Lung (tissue), 12 donors: ENCODE results near the gene CD247. TPM values are rescaled to one million over a fixed set of nuclear protein-coding genes. Genes with fewer than 3 reads are reported as not detected.

Experiments used
- ATAC-seq: fragments of 200-7000 bp; cut with Tn5 transposase; one replicate; pipeline ENCODE4 v1.9.1; 2020; ENCODE audit warnings: moderate number of reproducible peaks; ENCODE audit not compliant: insufficient read depth, low FRiP score
- DNase-seq, 3 donors: peaks; one replicate each; pipeline ENCODE4 v3.0.0-alpha.2; 2013 to 2017
- H3K27ac ChIP-seq, 2 donors: one replicate each; pipeline ENCODE4 v1.5.1; 2013; ENCODE audit warnings: mild to moderate bottlenecking in 2 of 2, moderate library complexity in 2 of 2, control low read depth in 1 of 2, inconsistent platforms in 1 of 2, low read depth in 1 of 2, low read length in 1 of 2
- H3K27me3 ChIP-seq, 3 donors: one replicate each; pipeline ENCODE4 v1.5.1; 2013; ENCODE audit warnings: low read length in 2 of 3; ENCODE audit not compliant: control insufficient read depth in 3 of 3, insufficient read depth in 3 of 3
- H3K36me3 ChIP-seq, 4 donors: one replicate each; pipeline ENCODE4 v1.5.1; 2013; ENCODE audit warnings: low read length in 4 of 4, mild to moderate bottlenecking in 1 of 4, moderate library complexity in 1 of 4; ENCODE audit not compliant: control insufficient read depth in 4 of 4, insufficient read depth in 4 of 4
- H3K4me1 ChIP-seq, 5 donors: one replicate each; pipeline ENCODE4 v1.5.1; 2013; ENCODE audit warnings: low read length in 5 of 5, mild to moderate bottlenecking in 2 of 5, moderate library complexity in 1 of 5; ENCODE audit not compliant: control insufficient read depth in 5 of 5, insufficient read depth in 5 of 5
- H3K4me3 ChIP-seq: one replicate; pipeline ENCODE4 v1.5.1; 2013; ENCODE audit warnings: mild to moderate bottlenecking, control low read depth, moderate library complexity
- H3K9ac ChIP-seq, 2 donors: one replicate each; pipeline ENCODE4 v1.5.1; 2013; ENCODE audit warnings: low read length in 2 of 2, control low read depth in 1 of 2; ENCODE audit not compliant: insufficient read depth in 1 of 2
- H3K9me3 ChIP-seq, 4 donors: one replicate each; pipeline ENCODE4 v1.5.1; 2013; ENCODE audit warnings: low read length in 3 of 4, mild to moderate bottlenecking in 1 of 4, moderate library complexity in 1 of 4; ENCODE audit not compliant: control insufficient read depth in 4 of 4, insufficient read depth in 3 of 4
- CTCF ChIP-seq: IDR thresholded peaks from 2 replicates; pipeline ENCODE4 v1.5.1; 2012; ENCODE audit warnings: mild to moderate bottlenecking; ENCODE audit errors: control extremely low read depth, extremely low read depth
- WGBS, 2 donors: extraction: QIAGEN DNeasy Blood & Tissue Kit; methylation state at CpG; one replicate each; pipeline ENCODE4 v1.1.7; 2013; 5-methylcytosine and 5-hydroxymethylcytosine counted together
- polyA plus RNA-seq, 2 donors: library from polyadenylated mRNA; stranded (reverse); fragments of 200-250 nt; gene quantifications; one replicate each; pipeline ENCODE4 v1.2.1, GENCODE V29; 2013
- total RNA-seq, 2 donors: library from RNA; depleted of rRNA in 1 of 2; stranded (reverse); fragments of >200 nt in 1 of 2; gene quantifications; one replicate each; pipeline ENCODE4 v1.2.1, GENCODE V29; 2014 to 2021
- donor health status: control.
- donor health status: control.
- donor health status: Bipolar disorder and iron deficiency.
- donor health status: healthy.
- donor health status: DM: yes; HTN: yes; CAD: no.

Gene CD247
- total and polyA plus RNA-seq, 4 donors: 3.4 to 5.9 (median 3.8) TPM

DNA sequence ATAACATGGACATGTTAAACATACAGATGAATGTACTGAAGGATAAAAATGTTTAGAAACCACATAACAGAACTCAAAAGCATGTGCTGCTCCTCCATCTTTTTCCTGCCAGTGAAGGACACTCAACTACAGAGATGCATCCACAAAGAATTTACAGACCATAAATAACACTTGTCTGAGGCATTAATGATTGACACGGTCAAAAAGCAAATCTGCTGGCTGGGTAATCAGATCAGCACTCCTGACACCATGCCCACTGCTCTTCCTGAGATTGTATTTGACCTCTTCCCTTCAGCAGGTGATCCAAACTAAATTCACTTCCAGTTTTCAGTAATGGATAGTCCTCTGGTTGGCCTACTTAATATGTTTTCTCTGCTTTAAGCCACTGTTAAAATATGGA lies 28.6 kb upstream of the CD247 start:
- Histone ChIP-seq H3K36me3 (peaks cover 1 to 21% (median 9%) of the 10 kb centered on the region in 4 donors), H3K27ac (no peak overlapping the region), H3K9me3 (no peaks in the 10 kb centered on the region), H3K4me1 (peaks cover 0 to 12% (median under 1%) of the 10 kb centered on the region in 5 donors), H3K27me3 (no peaks in the 10 kb centered on the region), H3K4me3 (no peak overlapping the region), H3K9ac (no peak overlapping the region)
- DNase-seq (no peak), ATAC-seq (no peak)
- 76 to 88% methylated on average over 1 of the region's 1 CpG for WGBS, 2 donors
- no peak for TF ChIP-seq CTCF

DNA sequence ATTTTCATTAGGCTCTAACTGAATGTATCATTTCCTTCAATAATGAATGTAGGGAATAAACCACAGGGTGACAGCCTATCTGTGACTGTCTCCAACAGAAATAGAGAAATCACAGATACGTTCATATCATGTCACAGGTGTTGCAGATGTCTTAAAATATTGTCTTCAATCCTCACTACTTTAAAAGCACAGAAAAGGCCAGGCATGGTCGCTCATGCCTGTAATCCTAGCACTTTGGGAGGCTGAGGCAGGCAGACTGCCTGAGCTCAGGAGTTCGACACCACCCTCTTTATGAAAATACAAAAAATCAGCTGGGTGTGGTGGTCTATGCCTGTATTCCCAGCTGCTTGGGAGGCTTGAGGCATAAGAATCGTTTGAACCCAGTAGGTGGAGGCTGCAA lies 27.0 kb upstream of the CD247 start:
- Histone ChIP-seq H3K9me3 (no peaks in the 10 kb centered on the region), H3K36me3 (peaks cover 4 to 21% (median 10%) of the 10 kb centered on the region in 4 donors), H3K4me1 (peaks cover 0 to 11% (median 0%) of the 10 kb centered on the region in 5 donors), H3K27ac (no peak overlapping the region), H3K27me3 (no peaks in the 10 kb centered on the region), H3K9ac (no peak overlapping the region), H3K4me3 (no peak overlapping the region)
- no peak for DNase-seq
- 69 to 95% methylated on average over 4 of the region's 4 CpGs for WGBS, 2 donors
- no peak for ATAC-seq
- no peak for TF ChIP-seq CTCF

GRCh38 chr1:167544447-167545093 lies 26.2 kb upstream of the CD247 start:
- no peak for DNase-seq
- no peak for ATAC-seq
- H3K9ac ChIP-seq: no peak overlapping the region
- H3K27me3 ChIP-seq: no peaks in the 10 kb centered on the region
- H3K27ac ChIP-seq: no peak overlapping the region
- H3K9me3 ChIP-seq: no peaks in the 10 kb centered on the region
- no peak overlapping the region for H3K4me3 ChIP-seq
- peaks cover 4 to 21% (median 10%) of the 10 kb centered on the region in 4 donors for H3K36me3 ChIP-seq
- peaks cover 0 to 10% (median 0%) of the 10 kb centered on the region in 5 donors for H3K4me1 ChIP-seq
- no peak for TF ChIP-seq CTCF
- WGBS, 2 donors: 74 to 79% methylated on average over 3 of the region's 3 CpGs
